Ovary (tissue), 3 donors: Measurements from ENCODE around the gene TMEM143.

ENCODE experiments used
- CTCF ChIP-seq, 3 donors: fragments of 450-650 bp in 2 of 3; fragments of 200-600 bp in 1 of 3; IDR thresholded peaks; one replicate each; pipeline versions ENCODE4 v1.5.1 to v1.8.0; 2016 to 2022; ENCODE audit warnings: antibody characterized with exemption in 3 of 3, mild to moderate bottlenecking in 1 of 3
- EP300 ChIP-seq: sonication (generic); formaldehyde crosslinking; IDR thresholded peaks from one replicate; pipeline ENCODE4 v1.6.1; 2017; ENCODE audit warnings: antibody characterized with exemption
- POLR2A ChIP-seq: fragments of 450-650 bp; IDR thresholded peaks from one replicate; pipeline ENCODE4 v1.6.1; 2017; ENCODE audit warnings: antibody characterized with exemption, mild to moderate bottlenecking, moderate library complexity
- donor health status: DM: no; HTN: no; CAD: no.

GRCh38 chr19:48401287-48401686 lies 37.5 kb upstream of the TMEM143 start:
- TF ChIP-seq CTCF (IDR thresholded peaks at IDR 0.05) (no peak), POLR2A (no peak), EP300 (no peak)
